CD1c-positive myeloid dendritic cell (primary cell): Measurements from ENCODE around the gene COX7A2.

Experiments used
- DNase-seq: peaks from one replicate; pipeline ENCODE4 v3.0.0-alpha.2; 2016; ENCODE audit errors: extremely low spot score

The COX7A2 gene

GRCh38 chr6:75199889-75200288 lies 43.7 kb downstream of the COX7A2 start:
- DNase-seq, result no peak

DNA sequence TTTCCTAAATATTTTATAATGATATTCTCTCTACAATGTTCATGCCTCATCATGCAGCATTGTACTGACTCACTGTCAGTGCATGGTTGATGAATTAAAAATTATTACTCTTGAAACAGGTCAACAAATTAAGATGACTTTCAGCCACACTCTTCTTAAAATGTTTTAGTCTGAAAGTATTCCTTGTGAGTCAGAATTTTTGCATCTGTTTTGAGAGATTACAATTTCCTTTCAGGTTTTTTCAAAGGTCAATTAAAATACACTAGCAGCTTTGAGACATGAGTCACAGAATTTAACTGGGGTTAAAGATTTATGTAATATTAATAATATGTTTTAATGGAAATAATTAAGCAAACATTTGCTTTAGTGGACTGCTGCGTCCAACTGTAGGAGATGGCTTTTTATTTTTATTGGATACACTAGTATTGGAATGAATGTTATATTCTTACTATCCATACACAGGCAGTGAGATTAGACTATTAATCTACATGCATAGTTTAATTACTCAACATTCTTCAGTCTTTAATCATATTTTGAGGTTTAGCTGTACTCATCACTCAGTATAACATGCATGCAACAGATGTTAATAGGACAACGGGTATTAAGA lies 47.4 kb downstream of the COX7A2 start:
- DNase-seq, result no peak

- DNase-seq, result no peak
Measured at GRCh38 chr6:75188221-75188925, 55.2 kb downstream of the COX7A2 start.
